ENCODE results near the gene EFNA3. TPM values are rescaled to one million over a fixed set of nuclear protein-coding genes. Genes with fewer than 3 reads are reported as not detected.

EFNA3 gene
- total RNA-seq, 1 experiment from 2014 or later = 12.5 TPM

DNA sequence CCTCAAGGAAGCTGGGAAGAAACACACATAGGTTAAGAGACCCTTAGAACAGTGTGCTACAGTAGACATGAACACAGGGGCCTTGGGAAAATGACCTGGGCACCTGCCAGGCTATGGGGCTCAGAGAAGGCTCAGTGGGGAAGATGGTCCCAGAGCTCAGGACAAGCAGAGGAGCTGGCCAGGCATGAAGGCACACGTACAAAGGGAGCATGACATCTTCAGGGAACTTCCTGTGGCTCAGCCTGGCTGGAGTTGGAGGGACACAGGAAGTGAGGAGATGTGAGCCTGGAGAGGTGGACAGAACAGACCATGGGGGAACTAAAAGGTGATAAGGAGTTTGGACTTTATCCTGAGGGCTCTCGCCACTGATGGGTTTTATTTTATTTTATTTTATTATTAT is 53.2 kb downstream of the EFNA3 start:
- DNase-seq (ENCODE audit: low spot score) = no peak
- Mint-ChIP-seq H3K27me3 (ENCODE audit: low read depth) (peaks cover 20% of the 10 kb centered on the region), H3K4me3 (no peak overlapping the region), H3K27ac (no peak overlapping the region; the same call in 1 of the 2 replicates), H3K4me1 (peaks cover 46% of the 10 kb centered on the region), H3K9me3 (no peaks in the 10 kb centered on the region), H3K36me3 (peaks cover 16% of the 10 kb centered on the region)
- ATAC-seq = no peak
- POLR2A ChIA-PET = no interaction called here
- TF ChIP-seq SOX15 (CRISPR knock-in tag; IDR thresholded peaks at IDR 0.05) (no peak), CBFB (CRISPR knock-in tag; IDR thresholded peaks at IDR 0.05; ENCODE audit: low read depth) (no peak), RORB (CRISPR knock-in tag; IDR thresholded peaks at IDR 0.05) (no peak), CREM (CRISPR knock-in tag; IDR thresholded peaks at IDR 0.05) (no peak), ZNF396 (CRISPR knock-in tag; IDR thresholded peaks at IDR 0.05; ENCODE audit: borderline replicate concordance) (no peak), GRHL2 (CRISPR knock-in tag; IDR thresholded peaks at IDR 0.05; ENCODE audit: insufficient replicate concordance, severe bottlenecking) (no peak), PRRX2 (CRISPR knock-in tag; IDR thresholded peaks at IDR 0.05) (no peak)
- TF ChIP-seq, protein P1, sequence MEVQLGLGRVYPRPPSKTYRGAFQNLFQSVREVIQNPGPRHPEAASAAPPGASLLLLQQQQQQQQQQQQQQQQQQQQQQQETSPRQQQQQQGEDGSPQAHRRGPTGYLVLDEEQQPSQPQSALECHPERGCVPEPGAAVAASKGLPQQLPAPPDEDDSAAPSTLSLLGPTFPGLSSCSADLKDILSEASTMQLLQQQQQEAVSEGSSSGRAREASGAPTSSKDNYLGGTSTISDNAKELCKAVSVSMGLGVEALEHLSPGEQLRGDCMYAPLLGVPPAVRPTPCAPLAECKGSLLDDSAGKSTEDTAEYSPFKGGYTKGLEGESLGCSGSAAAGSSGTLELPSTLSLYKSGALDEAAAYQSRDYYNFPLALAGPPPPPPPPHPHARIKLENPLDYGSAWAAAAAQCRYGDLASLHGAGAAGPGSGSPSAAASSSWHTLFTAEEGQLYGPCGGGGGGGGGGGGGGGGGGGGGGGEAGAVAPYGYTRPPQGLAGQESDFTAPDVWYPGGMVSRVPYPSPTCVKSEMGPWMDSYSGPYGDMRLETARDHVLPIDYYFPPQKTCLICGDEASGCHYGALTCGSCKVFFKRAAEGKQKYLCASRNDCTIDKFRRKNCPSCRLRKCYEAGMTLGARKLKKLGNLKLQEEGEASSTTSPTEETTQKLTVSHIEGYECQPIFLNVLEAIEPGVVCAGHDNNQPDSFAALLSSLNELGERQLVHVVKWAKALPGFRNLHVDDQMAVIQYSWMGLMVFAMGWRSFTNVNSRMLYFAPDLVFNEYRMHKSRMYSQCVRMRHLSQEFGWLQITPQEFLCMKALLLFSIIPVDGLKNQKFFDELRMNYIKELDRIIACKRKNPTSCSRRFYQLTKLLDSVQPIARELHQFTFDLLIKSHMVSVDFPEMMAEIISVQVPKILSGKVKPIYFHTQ (CRISPR knock-in tag; IDR thresholded peaks at IDR 0.05) = no peak
- TF ChIP-seq, protein P2, sequence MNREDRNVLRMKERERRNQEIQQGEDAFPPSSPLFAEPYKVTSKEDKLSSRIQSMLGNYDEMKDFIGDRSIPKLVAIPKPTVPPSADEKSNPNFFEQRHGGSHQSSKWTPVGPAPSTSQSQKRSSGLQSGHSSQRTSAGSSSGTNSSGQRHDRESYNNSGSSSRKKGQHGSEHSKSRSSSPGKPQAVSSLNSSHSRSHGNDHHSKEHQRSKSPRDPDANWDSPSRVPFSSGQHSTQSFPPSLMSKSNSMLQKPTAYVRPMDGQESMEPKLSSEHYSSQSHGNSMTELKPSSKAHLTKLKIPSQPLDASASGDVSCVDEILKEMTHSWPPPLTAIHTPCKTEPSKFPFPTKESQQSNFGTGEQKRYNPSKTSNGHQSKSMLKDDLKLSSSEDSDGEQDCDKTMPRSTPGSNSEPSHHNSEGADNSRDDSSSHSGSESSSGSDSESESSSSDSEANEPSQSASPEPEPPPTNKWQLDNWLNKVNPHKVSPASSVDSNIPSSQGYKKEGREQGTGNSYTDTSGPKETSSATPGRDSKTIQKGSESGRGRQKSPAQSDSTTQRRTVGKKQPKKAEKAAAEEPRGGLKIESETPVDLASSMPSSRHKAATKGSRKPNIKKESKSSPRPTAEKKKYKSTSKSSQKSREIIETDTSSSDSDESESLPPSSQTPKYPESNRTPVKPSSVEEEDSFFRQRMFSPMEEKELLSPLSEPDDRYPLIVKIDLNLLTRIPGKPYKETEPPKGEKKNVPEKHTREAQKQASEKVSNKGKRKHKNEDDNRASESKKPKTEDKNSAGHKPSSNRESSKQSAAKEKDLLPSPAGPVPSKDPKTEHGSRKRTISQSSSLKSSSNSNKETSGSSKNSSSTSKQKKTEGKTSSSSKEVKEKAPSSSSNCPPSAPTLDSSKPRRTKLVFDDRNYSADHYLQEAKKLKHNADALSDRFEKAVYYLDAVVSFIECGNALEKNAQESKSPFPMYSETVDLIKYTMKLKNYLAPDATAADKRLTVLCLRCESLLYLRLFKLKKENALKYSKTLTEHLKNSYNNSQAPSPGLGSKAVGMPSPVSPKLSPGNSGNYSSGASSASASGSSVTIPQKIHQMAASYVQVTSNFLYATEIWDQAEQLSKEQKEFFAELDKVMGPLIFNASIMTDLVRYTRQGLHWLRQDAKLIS (CRISPR knock-in tag; IDR thresholded peaks at IDR 0.05; ENCODE audit: borderline replicate concordance) = no peak
- TF ChIP-seq, protein P3, sequence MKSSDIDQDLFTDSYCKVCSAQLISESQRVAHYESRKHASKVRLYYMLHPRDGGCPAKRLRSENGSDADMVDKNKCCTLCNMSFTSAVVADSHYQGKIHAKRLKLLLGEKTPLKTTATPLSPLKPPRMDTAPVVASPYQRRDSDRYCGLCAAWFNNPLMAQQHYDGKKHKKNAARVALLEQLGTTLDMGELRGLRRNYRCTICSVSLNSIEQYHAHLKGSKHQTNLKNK (CRISPR knock-in tag; IDR thresholded peaks at IDR 0.05) = no peak
- CTCF ChIA-PET = interaction anchor here (3.9 to 12.9 kb wide), 4 partner anchors 36 to 47 kb away, joined by 49 to 164 read pairs (median 102); partner anchors contain the start of genes KRTCAP2 and TRIM46

GRCh38 chr1:155133799-155134281 is 55.2 kb downstream of the EFNA3 start:
- peaks cover 2% of the 10 kb centered on the region for H3K27me3 Mint-ChIP-seq (ENCODE audit: low read depth)

GRCh38 chr1:155134322-155134721 is 55.7 kb downstream of the EFNA3 start:
- DNase-seq (ENCODE audit: low spot score) (no peak), ATAC-seq (no peak)
- ChIA-PET CTCF (interaction anchor here (1.2 to 4.5 kb wide), 7 partner anchors 9 to 117 kb away, joined by 3 to 66 read pairs (median 13); partner anchors contain the start of gene KRTCAP2), POLR2A (interaction anchor here (0.5 to 1.0 kb wide), 3 partner anchors 17 to 59 kb away, joined by 3 to 5 read pairs (median 4); no protein-coding TSS in a partner anchor)
- Mint-ChIP-seq H3K9me3 (no peaks in the 10 kb centered on the region), H3K4me1 (peaks cover 30% of the 10 kb centered on the region), H3K4me3 (peak overlapping the region; percentile 96), H3K27ac (peak overlapping the region; percentile 92; the same call in 1 of the 2 replicates), H3K36me3 (peaks cover 24% of the 10 kb centered on the region), H3K27me3 (ENCODE audit: low read depth) (no peaks in the 10 kb centered on the region; the same call in 1 of the 2 replicates)
- TF ChIP-seq ZNF281 (CRISPR knock-in tag; IDR thresholded peaks at IDR 0.05) (no peak), SP1 (CRISPR knock-in tag; conservative IDR thresholded peaks at IDR 0.05) (no peak), PRRX2 (CRISPR knock-in tag; IDR thresholded peaks at IDR 0.05) (no peak), NR3C1 (CRISPR knock-in tag; conservative IDR thresholded peaks at IDR 0.05; ENCODE audit: low read depth) (no peak), ZNF138 (CRISPR knock-in tag; conservative IDR thresholded peaks at IDR 0.05) (no peak), NFATC4 (CRISPR knock-in tag; IDR thresholded peaks at IDR 0.05) (no peak)
- TF ChIP-seq, protein P4, sequence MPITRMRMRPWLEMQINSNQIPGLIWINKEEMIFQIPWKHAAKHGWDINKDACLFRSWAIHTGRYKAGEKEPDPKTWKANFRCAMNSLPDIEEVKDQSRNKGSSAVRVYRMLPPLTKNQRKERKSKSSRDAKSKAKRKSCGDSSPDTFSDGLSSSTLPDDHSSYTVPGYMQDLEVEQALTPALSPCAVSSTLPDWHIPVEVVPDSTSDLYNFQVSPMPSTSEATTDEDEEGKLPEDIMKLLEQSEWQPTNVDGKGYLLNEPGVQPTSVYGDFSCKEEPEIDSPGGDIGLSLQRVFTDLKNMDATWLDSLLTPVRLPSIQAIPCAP (CRISPR knock-in tag; IDR thresholded peaks at IDR 0.05) = no peak

More at GRCh38 chr1:155133799-155134281, 55.2 kb downstream of the EFNA3 start:
- POLR2A ChIA-PET = interaction anchor here (0.5 to 1.0 kb wide), 3 partner anchors 18 to 321 kb away, joined by 3 to 11 read pairs (median 5); no protein-coding TSS in a partner anchor
- Mint-ChIP-seq H3K27ac (no peak overlapping the region), H3K4me1 (peaks cover 35% of the 10 kb centered on the region), H3K36me3 (peaks cover 22% of the 10 kb centered on the region), H3K4me3 (no peak overlapping the region), H3K9me3 (no peaks in the 10 kb centered on the region)
- CTCF ChIA-PET = interaction anchor here (0.7 to 4.5 kb wide), 3 partner anchors 33 to 42 kb away, joined by 3 to 66 read pairs (median 34); partner anchors contain the start of gene KRTCAP2
- DNase-seq (ENCODE audit: low spot score) (no peak), ATAC-seq (no peak)
- TF ChIP-seq NR2C2 (CRISPR knock-in tag; IDR thresholded peaks at IDR 0.05) = no peak
